Activated CD4-positive, alpha-beta T cell treated with anti-CD3 and anti-CD28 coated beads, Interleukin-10, Interleukin-2, amounts not matched to agents 100 ng/mL and 50 ng/mL, durations not matched to agents 16 hours and 8 hours (primary cell): ENCODE results near the gene HS6ST3.
"Not testable (repeated sequence)": the region's sequence is repeated elsewhere in the genome, so short reads cannot be mapped to it uniquely, and the experiment has no call there.

Experiments used
- DNase-seq: peaks from one replicate; pipeline ENCODE4 v3.0.0-alpha.2; 2020

The HS6ST3 gene

DNA sequence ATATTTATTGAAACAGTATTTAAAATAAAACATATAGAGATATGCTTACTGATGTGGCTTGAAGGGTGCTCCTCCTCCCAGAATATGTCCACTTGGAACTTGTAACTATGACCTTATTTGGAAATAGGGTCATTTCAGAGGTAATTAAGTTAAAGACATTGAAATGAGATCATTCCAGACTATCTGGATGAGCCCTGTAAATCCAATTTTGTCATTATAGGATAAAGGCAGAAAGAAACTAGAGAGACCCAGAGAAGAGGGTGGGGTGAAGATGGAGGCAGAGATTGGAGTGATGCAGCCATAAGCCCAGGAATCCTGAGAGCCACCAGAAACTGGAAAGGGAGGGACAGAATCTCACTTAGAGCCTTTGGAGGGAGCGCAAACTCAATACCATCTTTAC, 661.2 kb downstream of the HS6ST3 start:
- no peak for DNase-seq

DNA sequence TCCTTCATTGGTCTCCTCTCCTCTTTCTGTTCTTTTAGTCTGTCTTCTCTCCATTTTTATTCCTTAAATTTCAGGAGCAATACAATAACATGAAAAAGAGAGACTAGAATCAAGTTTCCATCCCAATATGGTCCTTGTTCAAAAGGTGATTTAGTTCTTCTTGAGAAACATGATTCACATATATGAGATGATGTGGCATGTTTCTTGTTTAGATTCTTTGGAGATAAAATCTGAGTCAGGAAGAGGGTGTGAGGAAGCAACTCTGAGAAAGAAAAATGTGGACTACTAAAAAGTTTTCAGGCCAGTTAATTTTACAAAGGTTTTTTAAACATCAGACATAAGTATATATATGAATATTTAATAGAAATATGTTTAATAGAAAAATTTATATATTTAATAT, 673.0 kb downstream of the HS6ST3 start:
- DNase-seq: no peak

DNA sequence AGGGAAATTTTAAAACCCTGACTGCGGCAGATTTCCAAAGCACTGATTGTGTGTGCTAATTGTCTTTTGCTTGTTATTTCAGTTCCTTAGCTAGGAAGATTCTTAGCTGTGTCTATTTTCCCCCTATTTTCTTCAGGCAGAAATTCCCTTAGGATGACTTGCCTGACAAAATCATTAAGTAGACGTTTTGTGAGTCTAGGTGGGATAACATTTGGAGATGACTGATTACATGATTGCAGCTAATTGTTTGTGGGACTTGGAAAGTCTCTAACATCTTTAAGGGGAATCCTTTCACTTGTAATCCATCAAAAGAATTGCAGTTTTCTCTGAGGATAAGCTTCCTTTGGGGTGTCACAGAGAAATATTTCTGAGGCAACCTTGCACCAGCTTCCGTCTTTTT, 676.4 kb downstream of the HS6ST3 start:
- DNase-seq: no peak

- no peak for DNase-seq
Observed at GRCh38 chr13:96768524-96768923, 678.6 kb downstream of the HS6ST3 start.

GRCh38 chr13:96769874-96770273, 680.0 kb downstream of the HS6ST3 start:
- no peak for DNase-seq

- no peak for DNase-seq
Observed at GRCh38 chr13:96771486-96772367, 681.8 kb downstream of the HS6ST3 start.

GRCh38 chr13:96772426-96772825, 682.5 kb downstream of the HS6ST3 start:
- no peak for DNase-seq

GRCh38 chr13:96778302-96778701, 688.4 kb downstream of the HS6ST3 start:
- DNase-seq: not testable (repeated sequence)

- DNase-seq: no peak
Observed at GRCh38 chr13:96779691-96780090, 689.8 kb downstream of the HS6ST3 start.

GRCh38 chr13:96780105-96780504, 690.2 kb downstream of the HS6ST3 start:
- no peak for DNase-seq

GRCh38 chr13:96781141-96781540, 691.2 kb downstream of the HS6ST3 start:
- no peak for DNase-seq

- DNase-seq: no peak
Observed at GRCh38 chr13:96782186-96782585, 692.3 kb downstream of the HS6ST3 start.

DNA sequence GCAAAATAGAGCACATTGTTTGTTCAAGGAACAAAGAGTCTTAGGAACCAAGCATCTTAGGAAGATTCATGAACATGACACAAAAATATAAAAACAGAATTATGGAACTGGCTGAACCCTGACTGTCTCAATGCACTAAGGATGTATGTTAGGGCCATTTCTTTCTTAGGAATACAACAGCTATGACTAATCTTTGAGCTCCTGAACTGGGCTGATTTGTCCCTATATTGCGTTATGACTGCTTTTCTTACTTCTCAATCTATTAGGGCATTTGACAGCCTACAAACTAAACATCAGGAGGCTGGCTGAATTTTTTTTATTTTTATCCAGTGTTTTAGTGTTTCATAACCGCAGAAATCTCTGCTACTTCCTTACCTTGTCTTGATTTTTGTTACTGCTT, 693.1 kb downstream of the HS6ST3 start:
- DNase-seq: no peak

DNA sequence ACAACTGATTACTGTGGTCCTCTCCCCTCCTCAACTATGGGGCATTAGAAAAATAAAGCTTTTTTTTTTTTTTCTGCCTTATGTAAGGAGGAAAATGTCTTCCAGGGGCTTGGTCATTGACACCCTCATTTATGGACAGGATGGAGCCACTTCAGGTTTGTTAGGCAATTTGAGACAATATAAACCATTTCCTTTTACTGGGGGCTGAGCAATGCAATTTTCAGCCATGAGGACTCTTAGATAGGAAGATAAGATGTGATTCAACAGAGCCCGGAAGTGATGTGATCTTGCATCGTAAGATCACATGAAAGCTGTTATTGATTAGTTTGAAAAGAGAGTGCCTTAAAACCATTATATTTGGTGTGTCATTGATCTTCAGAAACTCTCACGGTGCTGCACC, 693.6 kb downstream of the HS6ST3 start:
- DNase-seq: no peak

- no peak for DNase-seq
Observed at GRCh38 chr13:96785986-96786385, 696.1 kb downstream of the HS6ST3 start.

DNA sequence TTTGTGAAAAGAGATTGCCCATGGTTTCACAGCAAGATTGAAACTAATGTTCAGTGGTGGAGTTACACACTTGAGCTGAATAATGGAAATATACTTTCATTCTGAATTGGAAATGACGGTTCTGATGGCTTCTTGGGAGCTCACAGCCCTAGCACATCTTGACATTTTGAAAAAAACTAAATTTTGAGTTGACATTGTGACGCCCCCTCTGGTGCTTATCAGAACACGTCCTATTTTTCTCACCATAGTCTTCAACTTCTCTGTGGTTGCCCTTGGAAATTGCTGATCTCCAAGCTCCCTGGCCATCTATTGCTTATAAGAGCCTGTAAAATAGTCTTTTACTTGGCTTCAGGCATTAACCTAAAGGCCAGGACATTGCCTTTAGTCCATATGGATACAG, 702.3 kb downstream of the HS6ST3 start:
- DNase-seq: no peak

DNA sequence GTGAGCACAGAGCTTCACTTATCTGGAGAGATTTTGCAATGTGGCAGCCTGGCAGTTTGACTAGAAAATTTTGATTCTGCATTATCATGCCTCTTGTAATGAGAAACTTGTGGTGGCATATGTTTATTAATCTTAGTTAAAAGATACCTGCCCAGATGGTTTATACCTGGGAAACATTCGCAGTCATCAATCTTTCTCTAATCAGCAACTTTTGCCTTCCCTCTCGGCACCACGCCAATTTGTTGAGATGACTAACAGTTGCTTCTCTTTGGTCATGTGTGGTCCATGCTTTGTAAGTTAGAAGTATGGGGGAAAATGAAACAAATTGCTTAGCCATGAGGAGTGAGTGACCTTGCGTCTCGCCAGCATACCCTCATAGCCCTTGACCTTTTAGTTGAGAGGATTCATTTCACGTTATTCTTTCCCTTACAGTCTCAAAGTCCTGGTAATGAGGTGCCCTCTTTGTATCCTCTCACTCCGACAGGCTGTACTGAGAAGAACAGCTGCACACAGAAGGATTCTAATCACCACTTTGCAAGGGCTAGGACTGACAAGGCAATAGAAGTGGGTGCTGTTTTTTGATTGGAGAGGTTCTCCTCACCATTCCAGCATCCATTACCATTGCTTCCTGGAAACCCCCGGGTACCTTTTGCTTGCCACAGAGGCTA, 703.0 kb downstream of the HS6ST3 start:
- no peak for DNase-seq

- no peak for DNase-seq
Observed at GRCh38 chr13:96793404-96793755, 703.5 kb downstream of the HS6ST3 start.

GRCh38 chr13:96794669-96795068, 704.8 kb downstream of the HS6ST3 start:
- DNase-seq: no peak

- DNase-seq: no peak
Observed at GRCh38 chr13:96795670-96796069, 705.8 kb downstream of the HS6ST3 start.

- DNase-seq: no peak
Observed at GRCh38 chr13:96796091-96796633, 706.3 kb downstream of the HS6ST3 start.

DNA sequence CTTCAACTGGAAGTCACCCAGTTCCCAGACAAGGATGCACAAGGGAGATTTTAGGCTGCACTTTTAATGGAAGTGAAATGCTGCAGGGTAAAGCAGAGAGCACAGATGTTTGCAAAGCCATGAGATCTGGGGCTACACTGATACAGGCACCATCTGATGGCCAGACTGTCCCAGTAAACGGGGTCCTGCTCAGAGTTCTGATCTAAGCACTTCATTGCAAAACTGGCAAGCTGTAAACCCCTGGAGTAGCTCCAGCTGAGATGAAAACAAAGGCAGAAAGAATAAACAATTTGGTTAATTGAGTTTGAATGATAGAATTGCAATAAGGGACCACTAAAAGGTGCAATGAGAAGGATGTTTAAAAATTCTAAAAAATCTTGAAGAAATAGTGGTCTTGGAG, 707.2 kb downstream of the HS6ST3 start:
- DNase-seq: no peak

GRCh38 chr13:96803456-96804100, 713.7 kb downstream of the HS6ST3 start:
- DNase-seq: no peak

DNA sequence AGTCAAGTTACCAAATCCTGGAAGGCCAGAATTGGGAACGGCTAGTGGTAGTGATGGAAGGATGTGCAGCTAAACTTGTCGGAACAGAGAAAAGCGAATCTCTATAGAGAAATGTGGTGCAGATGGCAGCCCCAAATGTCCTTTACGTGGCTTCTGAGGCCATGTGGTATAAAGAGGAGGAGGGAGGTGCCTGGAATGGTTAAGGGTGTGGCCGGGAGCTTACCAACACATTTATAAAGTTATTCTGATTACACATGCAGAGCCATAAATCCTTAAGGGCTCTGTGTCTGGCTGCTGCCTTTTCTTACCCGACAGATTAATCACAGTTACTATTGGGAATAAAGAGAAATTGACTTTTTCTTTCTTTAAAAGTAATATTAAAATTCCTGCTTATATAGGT, 714.3 kb downstream of the HS6ST3 start:
- DNase-seq: no peak
